Effector memory CD4-positive, alpha-beta T cell (primary cell): Measurements from ENCODE around the gene ROBO1.

Experiments
- DNase-seq, 3 donors: peaks; one replicate each; pipeline ENCODE4 v3.0.0-alpha.2; 2020
- H3K27ac ChIP-seq: 2 replicates; pipeline ENCODE4 v1.7.0; 2013; ENCODE audit warnings: mild to moderate bottlenecking, low read length, moderate library complexity; ENCODE audit not compliant: insufficient read depth, poor library complexity, severe bottlenecking
- H3K27me3 ChIP-seq: replicated peaks from 2 replicates; pipeline ENCODE4 v1.7.0; 2013; ENCODE audit warnings: mild to moderate bottlenecking, low read length; ENCODE audit not compliant: insufficient read depth, control insufficient read depth, poor library complexity, severe bottlenecking
- H3K36me3 ChIP-seq: 2 replicates; pipeline ENCODE4 v1.7.0; 2013; ENCODE audit warnings: mild to moderate bottlenecking, low read length, moderate library complexity; ENCODE audit not compliant: control insufficient read depth, insufficient read depth
- H3K4me1 ChIP-seq: 2 replicates; pipeline ENCODE4 v1.7.0; 2013; ENCODE audit warnings: low read length, mild to moderate bottlenecking; ENCODE audit not compliant: control insufficient read depth, insufficient read depth, poor library complexity, severe bottlenecking
- H3K4me3 ChIP-seq: 2 replicates; pipeline ENCODE4 v1.7.0; 2013; ENCODE audit warnings: low read length, low read depth, mild to moderate bottlenecking; ENCODE audit not compliant: insufficient read depth, poor library complexity, severe bottlenecking
- H3K9me3 ChIP-seq: 2 replicates; pipeline ENCODE4 v1.7.0; 2013; ENCODE audit warnings: mild to moderate bottlenecking, low read length, moderate library complexity; ENCODE audit not compliant: control insufficient read depth

ROBO1 gene

GRCh38 chr3:78858174-78858573 is 909.6 kb downstream of the ROBO1 start:
- DNase-seq = no peak
- no peak overlapping the region for H3K4me3 ChIP-seq
- no peak overlapping the region for H3K27ac ChIP-seq
- no peaks in the 10 kb centered on the region for H3K36me3 ChIP-seq
- no peaks in the 10 kb centered on the region for H3K9me3 ChIP-seq
- no peaks in the 10 kb centered on the region for H3K27me3 ChIP-seq
- H3K4me1 ChIP-seq = no peaks in the 10 kb centered on the region

GRCh38 chr3:78857494-78858111 is 910.2 kb downstream of the ROBO1 start:
- no peak overlapping the region for H3K4me3 ChIP-seq

GRCh38 chr3:78856164-78856563 is 911.6 kb downstream of the ROBO1 start:
- H3K27me3 ChIP-seq = no peaks in the 10 kb centered on the region
- DNase-seq = no peak
- H3K9me3 ChIP-seq = no peaks in the 10 kb centered on the region
- H3K4me3 ChIP-seq = no peak overlapping the region
- no peaks in the 10 kb centered on the region for H3K4me1 ChIP-seq
- H3K36me3 ChIP-seq = no peaks in the 10 kb centered on the region
- H3K27ac ChIP-seq = no peak overlapping the region

More at GRCh38 chr3:78857494-78858111, 910.2 kb downstream of the ROBO1 start:
- H3K4me1 ChIP-seq = no peaks in the 10 kb centered on the region
- no peaks in the 10 kb centered on the region for H3K27me3 ChIP-seq
- no peaks in the 10 kb centered on the region for H3K36me3 ChIP-seq
- no peak overlapping the region for H3K27ac ChIP-seq
- no peaks in the 10 kb centered on the region for H3K9me3 ChIP-seq
- DNase-seq = no peak

GRCh38 chr3:78855190-78855589 is 912.6 kb downstream of the ROBO1 start:
- Histone ChIP-seq H3K27me3 (no peaks in the 10 kb centered on the region), H3K4me3 (no peak overlapping the region), H3K4me1 (no peaks in the 10 kb centered on the region), H3K27ac (no peak overlapping the region), H3K9me3 (no peaks in the 10 kb centered on the region), H3K36me3 (no peaks in the 10 kb centered on the region)
- no peak for DNase-seq

- DNase-seq = no peak
- no peak overlapping the region for H3K4me3 ChIP-seq
- no peaks in the 10 kb centered on the region for H3K9me3 ChIP-seq
- no peaks in the 10 kb centered on the region for H3K27me3 ChIP-seq
- H3K27ac ChIP-seq = no peak overlapping the region
- H3K4me1 ChIP-seq = no peaks in the 10 kb centered on the region
- no peaks in the 10 kb centered on the region for H3K36me3 ChIP-seq
These were observed 919.2 kb downstream of the ROBO1 start for GRCh38 chr3:78848392-78849288.

- H3K4me3 ChIP-seq = no peak overlapping the region
- no peak for DNase-seq
- no peaks in the 10 kb centered on the region for H3K4me1 ChIP-seq
- no peaks in the 10 kb centered on the region for H3K9me3 ChIP-seq
- H3K36me3 ChIP-seq = no peaks in the 10 kb centered on the region
- H3K27ac ChIP-seq = no peak overlapping the region
- H3K27me3 ChIP-seq = no peaks in the 10 kb centered on the region
These were observed 920.2 kb downstream of the ROBO1 start for GRCh38 chr3:78847603-78848002.

- no peak for DNase-seq
- Histone ChIP-seq H3K27me3 (no peaks in the 10 kb centered on the region), H3K27ac (no peak overlapping the region), H3K9me3 (no peaks in the 10 kb centered on the region), H3K36me3 (no peaks in the 10 kb centered on the region), H3K4me1 (no peaks in the 10 kb centered on the region), H3K4me3 (no peak overlapping the region)
These were observed 920.6 kb downstream of the ROBO1 start for GRCh38 chr3:78847203-78847602.

GRCh38 chr3:78846718-78847117 is 921.1 kb downstream of the ROBO1 start:
- Histone ChIP-seq H3K4me3 (no peak overlapping the region), H3K4me1 (no peaks in the 10 kb centered on the region), H3K36me3 (no peaks in the 10 kb centered on the region), H3K9me3 (no peaks in the 10 kb centered on the region), H3K27me3 (no peaks in the 10 kb centered on the region), H3K27ac (no peak overlapping the region)
- DNase-seq = no peak

GRCh38 chr3:78845605-78846004 is 922.2 kb downstream of the ROBO1 start:
- Histone ChIP-seq H3K9me3 (no peaks in the 10 kb centered on the region), H3K4me1 (no peaks in the 10 kb centered on the region), H3K27ac (no peak overlapping the region), H3K36me3 (no peaks in the 10 kb centered on the region), H3K4me3 (no peak overlapping the region), H3K27me3 (no peaks in the 10 kb centered on the region)
- DNase-seq = no peak

GRCh38 chr3:78844307-78844706 is 923.5 kb downstream of the ROBO1 start:
- Histone ChIP-seq H3K36me3 (no peaks in the 10 kb centered on the region), H3K4me3 (no peak overlapping the region), H3K4me1 (no peaks in the 10 kb centered on the region), H3K9me3 (no peaks in the 10 kb centered on the region), H3K27ac (no peak overlapping the region), H3K27me3 (no peaks in the 10 kb centered on the region)
- DNase-seq = no peak
